ENCODE results near the gene ANKRD44. TPM values are rescaled to one million over a fixed set of nuclear protein-coding genes. Genes with fewer than 3 reads are reported as not detected.

Gene ANKRD44
- total and polyA plus RNA-seq, 7 donors: 0.35 to 9.3 (median 1.7) TPM

DNA sequence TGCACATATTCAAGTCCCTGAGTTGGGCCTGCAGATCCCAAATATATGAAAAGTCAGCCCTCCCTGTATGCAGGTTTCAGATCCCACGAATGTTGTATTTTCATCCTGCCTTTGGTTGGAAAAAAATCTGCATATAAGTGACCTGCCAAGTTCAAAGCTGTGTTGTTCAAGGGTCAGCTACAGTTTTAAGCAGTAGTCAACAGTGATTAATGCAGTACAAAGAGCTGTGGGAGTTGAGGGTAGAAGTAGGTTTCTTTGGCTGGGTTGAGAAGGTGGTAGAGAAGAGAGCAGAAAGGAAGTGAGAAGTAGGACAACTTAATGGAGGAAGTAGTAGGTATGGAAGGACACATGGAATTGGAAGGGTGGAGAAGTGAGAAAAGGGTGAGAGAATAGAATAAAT lies 127.9 kb downstream of the ANKRD44 start:
- H3K9me3 ChIP-seq: no peaks in the 10 kb centered on the region
- peaks cover 17% of the 10 kb centered on the region for H3K4me1 ChIP-seq
- WGBS, 3 donors: 86 to 90% (median 86%) methylated on average over 1 of the region's 1 CpG
- H3K4me3 ChIP-seq: no peak overlapping the region
- no peaks in the 10 kb centered on the region for H3K36me3 ChIP-seq (ENCODE audit: insufficient read depth in 1 of 2, low read depth in 1 of 2)
- intact Hi-C loops (cut with DNase I): loop anchor here in 1 of 2 donors (10.0 kb wide), 1 partner anchor 168 kb away; no protein-coding TSS in a partner anchor
- H3K27ac ChIP-seq: no peak overlapping the region
- no peak for DNase-seq
- no peak for ATAC-seq
- TF ChIP-seq, protein P1, sequence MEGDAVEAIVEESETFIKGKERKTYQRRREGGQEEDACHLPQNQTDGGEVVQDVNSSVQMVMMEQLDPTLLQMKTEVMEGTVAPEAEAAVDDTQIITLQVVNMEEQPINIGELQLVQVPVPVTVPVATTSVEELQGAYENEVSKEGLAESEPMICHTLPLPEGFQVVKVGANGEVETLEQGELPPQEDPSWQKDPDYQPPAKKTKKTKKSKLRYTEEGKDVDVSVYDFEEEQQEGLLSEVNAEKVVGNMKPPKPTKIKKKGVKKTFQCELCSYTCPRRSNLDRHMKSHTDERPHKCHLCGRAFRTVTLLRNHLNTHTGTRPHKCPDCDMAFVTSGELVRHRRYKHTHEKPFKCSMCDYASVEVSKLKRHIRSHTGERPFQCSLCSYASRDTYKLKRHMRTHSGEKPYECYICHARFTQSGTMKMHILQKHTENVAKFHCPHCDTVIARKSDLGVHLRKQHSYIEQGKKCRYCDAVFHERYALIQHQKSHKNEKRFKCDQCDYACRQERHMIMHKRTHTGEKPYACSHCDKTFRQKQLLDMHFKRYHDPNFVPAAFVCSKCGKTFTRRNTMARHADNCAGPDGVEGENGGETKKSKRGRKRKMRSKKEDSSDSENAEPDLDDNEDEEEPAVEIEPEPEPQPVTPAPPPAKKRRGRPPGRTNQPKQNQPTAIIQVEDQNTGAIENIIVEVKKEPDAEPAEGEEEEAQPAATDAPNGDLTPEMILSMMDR (IDR thresholded peaks at IDR 0.05): no peak
- no peaks in the 10 kb centered on the region for H3K27me3 ChIP-seq (ENCODE audit: insufficient read depth in 3 of 3, low read length in 2 of 3)

DNA sequence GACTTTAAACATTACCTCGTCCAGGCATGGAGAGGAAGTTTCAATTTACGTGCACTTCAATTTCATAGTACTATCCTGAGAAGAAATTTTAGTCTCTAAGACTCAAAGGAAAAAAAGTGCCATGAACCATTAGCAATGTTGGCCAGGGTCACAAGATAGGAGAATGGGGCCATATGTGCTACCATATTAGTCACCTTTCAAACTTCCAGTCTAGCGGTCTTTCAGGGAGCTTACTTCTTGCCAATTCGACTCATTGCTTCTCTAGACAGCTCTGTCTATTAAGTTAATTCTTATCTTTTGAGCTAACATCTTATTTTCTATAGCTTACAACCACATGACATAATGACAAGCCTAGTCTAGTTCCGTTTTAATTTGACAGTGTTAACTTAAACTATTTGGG lies 129.1 kb downstream of the ANKRD44 start:
- TF ChIP-seq, protein P1 (IDR thresholded peaks at IDR 0.05): no peak
- Histone ChIP-seq H3K4me3 (no peak overlapping the region), H3K36me3 (ENCODE audit: insufficient read depth in 1 of 2, low read depth in 1 of 2) (no peaks in the 10 kb centered on the region), H3K4me1 (peaks cover 22% of the 10 kb centered on the region), H3K9me3 (no peaks in the 10 kb centered on the region), H3K27me3 (ENCODE audit: insufficient read depth in 3 of 3, low read length in 2 of 3) (no peaks in the 10 kb centered on the region), H3K27ac (no peak overlapping the region)
- intact Hi-C loops (cut with DNase I): loop anchor here in 1 of 2 donors (10.0 kb wide), 1 partner anchor 167 kb away; no protein-coding TSS in a partner anchor
- DNase-seq: no peak
- no peak for ATAC-seq
- WGBS, 3 donors: 59 to 69% (median 60%) methylated on average over 5 of the region's 5 CpGs

DNA sequence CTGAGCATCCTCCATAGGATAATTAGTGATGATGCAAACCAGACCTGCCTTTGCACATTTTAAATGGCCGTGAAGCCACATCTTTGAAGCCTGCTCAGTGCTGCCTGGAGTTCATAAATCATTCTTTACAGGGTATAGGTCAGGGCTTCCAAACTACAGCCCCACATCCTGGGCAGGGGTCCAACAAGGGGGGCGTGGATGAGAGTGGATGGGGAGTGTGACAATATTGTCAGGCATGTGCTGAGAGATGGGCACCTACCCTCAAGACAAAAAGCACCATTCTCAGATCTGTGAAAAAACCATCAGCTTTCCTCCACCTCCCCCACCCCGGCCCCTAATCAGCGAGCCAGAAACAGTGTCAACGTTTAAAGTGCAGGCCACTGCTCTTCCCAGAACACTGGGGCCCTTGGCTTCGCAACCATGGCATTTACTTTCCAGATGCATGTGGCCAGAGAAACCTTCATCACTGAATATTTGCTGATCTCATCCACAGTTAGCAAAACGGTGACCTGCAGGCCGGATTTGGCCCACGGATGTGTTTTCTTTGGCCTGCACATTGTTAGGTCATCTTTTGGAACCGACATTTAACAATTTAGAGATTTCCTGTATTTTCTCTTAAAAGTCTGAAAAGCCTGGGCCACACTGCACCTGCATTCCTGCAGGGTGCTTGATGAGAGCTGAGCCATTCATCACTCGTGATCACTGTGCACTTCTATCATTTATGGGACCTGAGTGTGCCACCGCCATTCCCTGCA lies 130.7 kb downstream of the ANKRD44 start:
- peaks cover 14% of the 10 kb centered on the region for H3K4me1 ChIP-seq
- whole genome bisulfite sequencing, 3 donors: 31 to 42% (median 39%) methylated on average over 12 of the region's 12 CpGs
- ATAC-seq: no peak
- H3K27me3 ChIP-seq (ENCODE audit: insufficient read depth in 3 of 3, low read length in 2 of 3): no peaks in the 10 kb centered on the region
- no peak overlapping the region for H3K4me3 ChIP-seq
- H3K9me3 ChIP-seq: no peaks in the 10 kb centered on the region
- H3K27ac ChIP-seq: no peak overlapping the region
- TF ChIP-seq, protein P1 (IDR thresholded peaks at IDR 0.05): no peak
- peak in 1 of 2 donors; percentile 40 for DNase-seq
- intact Hi-C loops (cut with DNase I): loop anchor here in 1 of 2 donors (5.0 to 10.0 kb wide), 2 partner anchors 68 to 165 kb away; no protein-coding TSS in a partner anchor
- H3K36me3 ChIP-seq (ENCODE audit: insufficient read depth in 1 of 2, low read depth in 1 of 2): no peaks in the 10 kb centered on the region

DNA sequence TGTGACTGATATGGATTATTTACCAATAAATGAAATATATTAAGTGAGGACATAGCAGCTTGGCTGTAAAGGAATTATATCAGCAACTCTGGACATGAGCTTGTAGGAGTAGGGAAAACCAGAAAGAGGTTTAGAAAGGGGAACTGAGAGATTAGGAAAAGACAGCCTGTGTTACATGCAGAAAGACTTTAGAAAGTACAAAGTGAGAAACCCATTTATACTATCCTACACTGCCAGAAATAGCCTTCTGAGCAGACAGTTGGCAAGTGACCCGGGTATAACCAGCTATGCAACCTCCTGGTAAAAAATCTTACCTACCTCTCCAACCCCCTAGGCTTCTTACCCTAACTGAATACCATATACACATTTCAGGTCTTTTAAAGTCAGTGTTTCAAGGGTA lies 134.1 kb downstream of the ANKRD44 start:
- intact Hi-C loops (cut with DNase I): loop anchor here in 1 of 2 donors (5.0 kb wide), 1 partner anchor 64 kb away; no protein-coding TSS in a partner anchor

More for the DNA sequence above, 134.1 kb downstream of the ANKRD44 start:
- WGBS, 3 donors: 0 to 2% (median 0%) methylated on average over 1 of the region's 1 CpG
- peaks cover 6% of the 10 kb centered on the region for H3K4me1 ChIP-seq
- DNase-seq: no peak
- no peaks in the 10 kb centered on the region for H3K9me3 ChIP-seq
- no peak overlapping the region for H3K27ac ChIP-seq
- TF ChIP-seq, protein P1 (IDR thresholded peaks at IDR 0.05): no peak
- H3K36me3 ChIP-seq (ENCODE audit: insufficient read depth in 1 of 2, low read depth in 1 of 2): no peaks in the 10 kb centered on the region
- no peaks in the 10 kb centered on the region for H3K27me3 ChIP-seq (ENCODE audit: insufficient read depth in 3 of 3, low read length in 2 of 3)
- no peak overlapping the region for H3K4me3 ChIP-seq
- ATAC-seq: peak in 2 of 4 donors; percentile 63
